SU-DHL-6 (cell line): ENCODE data around the gene LRP1.

Source experiments
- EZH2phosphoT487 ChIP-seq: fragments of 200-600 bp; sonication (generic), shearing (Covaris generic); conservative IDR thresholded peaks from 2 replicates; pipeline ENCODE4 v1.6.1; 2018; ENCODE audit warnings: mild to moderate bottlenecking, antibody characterized with exemption, low read length, moderate library complexity, mixed read lengths
- TF ChIP-seq, protein P1 (sequence below): fragments of 200-600 bp; sonication (generic); IDR thresholded peaks from one replicate; pipeline ENCODE4 v1.5.1; 2017; ENCODE audit warnings: antibody characterized with exemption, mild to moderate bottlenecking, low read length, moderate library complexity; ENCODE audit not compliant: insufficient read depth, poor library complexity, severe bottlenecking

DNA sequence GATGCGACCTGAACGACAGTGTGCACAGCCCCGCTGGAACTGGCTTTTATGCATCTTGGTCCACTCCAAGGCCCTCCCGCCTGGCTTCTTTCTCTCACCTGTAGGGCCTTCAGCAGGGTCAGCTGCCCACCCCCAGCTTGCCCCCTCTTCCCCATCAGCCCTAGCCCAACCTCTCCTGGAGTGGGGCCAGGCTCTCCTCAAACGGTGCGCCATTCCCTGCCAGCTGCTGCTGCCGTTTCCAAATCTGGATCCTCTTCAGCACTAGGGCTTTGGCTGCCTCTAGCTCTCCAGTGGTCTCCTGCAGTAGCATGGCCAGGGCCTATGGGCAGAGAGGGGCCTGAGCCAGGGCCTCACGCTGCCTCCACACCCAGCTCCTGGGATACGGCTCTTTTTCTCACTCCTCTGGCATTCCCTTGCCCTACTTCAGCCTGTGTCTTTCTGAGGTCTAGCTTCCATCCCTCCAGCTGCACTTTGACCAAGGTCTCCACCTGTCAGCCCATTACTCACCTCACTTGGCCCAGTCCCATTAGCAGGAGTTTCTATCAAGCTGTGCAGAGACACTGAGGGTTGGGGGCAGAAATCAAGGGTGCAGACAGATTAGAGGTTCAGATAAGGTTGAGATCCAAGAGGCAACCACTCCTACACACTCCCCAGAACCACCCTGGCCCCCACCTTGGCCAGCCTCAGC, 22.1 kb upstream of the LRP1 start:
- no peak for TF ChIP-seq EZH2phosphoT487
- TF ChIP-seq, protein P1, sequence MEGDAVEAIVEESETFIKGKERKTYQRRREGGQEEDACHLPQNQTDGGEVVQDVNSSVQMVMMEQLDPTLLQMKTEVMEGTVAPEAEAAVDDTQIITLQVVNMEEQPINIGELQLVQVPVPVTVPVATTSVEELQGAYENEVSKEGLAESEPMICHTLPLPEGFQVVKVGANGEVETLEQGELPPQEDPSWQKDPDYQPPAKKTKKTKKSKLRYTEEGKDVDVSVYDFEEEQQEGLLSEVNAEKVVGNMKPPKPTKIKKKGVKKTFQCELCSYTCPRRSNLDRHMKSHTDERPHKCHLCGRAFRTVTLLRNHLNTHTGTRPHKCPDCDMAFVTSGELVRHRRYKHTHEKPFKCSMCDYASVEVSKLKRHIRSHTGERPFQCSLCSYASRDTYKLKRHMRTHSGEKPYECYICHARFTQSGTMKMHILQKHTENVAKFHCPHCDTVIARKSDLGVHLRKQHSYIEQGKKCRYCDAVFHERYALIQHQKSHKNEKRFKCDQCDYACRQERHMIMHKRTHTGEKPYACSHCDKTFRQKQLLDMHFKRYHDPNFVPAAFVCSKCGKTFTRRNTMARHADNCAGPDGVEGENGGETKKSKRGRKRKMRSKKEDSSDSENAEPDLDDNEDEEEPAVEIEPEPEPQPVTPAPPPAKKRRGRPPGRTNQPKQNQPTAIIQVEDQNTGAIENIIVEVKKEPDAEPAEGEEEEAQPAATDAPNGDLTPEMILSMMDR: no peak
